ENCODE measurements around the gene APEH.

APEH gene

DNA sequence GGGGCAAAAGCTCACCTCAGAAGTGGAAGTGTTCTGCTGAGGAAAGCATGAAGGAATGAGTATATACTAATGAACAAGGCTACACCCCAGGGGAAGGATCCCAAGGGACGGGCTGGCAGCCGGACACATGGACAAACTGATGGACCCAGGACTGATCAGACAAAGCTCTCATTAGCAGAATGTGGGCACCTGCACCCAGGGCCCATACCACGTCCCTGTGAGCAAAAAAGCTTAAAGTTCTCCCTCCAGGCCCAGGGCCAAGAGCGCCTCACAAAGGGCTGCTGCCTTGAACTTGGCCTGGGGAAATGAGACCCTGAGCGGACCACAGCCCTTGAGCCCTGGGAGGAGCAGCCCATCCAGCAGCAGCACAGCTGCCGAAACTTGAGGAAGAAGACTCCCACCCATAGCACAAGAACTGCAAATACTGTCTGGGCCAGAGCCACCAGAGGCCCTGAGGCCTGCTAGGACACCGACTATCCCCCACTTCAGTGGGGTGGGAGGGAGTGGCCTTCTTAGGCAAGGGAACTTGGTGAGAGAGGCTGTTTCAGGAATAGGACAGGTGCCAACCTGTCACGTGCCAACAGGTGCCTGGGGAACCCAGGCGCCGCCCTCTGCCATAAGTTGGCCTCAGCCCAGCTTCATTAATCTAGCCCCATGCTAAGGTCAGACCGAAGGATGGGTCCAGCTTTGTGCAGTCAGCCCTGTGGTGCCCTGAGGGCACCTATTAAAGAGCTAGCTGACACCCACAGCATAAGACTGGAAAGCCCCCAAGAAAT lies 51.9 kb downstream of the APEH start:
- no peak for DNase-seq

DNA sequence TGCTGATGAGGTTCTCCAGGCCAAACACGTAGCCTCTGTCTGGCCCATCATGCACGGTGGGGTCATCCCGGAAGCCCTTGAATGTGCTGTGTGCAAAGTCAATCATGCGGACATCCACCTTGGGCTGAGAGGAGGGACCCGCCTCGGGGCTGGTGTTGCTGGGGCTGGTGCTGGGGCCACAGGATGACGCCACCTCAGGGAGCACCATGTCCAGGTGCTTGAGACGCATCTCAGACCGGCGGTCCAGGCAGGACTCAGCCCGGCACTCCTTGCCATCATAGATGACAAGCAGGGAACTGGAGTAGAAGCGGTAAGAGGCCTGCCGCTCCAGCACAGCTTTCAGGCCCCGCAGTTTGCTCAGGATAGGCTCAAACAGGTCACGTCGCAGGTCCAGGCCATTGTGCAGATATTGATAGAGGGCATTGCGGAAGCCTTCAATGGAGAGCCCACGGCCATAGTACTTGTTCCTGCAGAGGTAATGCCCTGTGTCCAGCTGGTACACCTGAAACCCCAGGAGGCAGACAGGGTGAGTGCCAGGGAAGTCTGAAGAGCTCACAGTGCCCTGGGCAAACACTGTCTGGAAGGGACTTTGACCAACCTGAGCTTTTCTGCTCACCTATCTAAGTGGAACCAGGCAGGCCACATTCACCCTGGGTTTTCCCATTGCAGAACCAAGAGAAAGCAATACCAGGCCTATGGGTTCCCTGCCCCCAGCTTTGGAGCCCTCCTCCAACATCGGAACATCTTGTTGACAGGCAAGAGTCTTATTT lies 53.2 kb downstream of the APEH start:
- no peak for DNase-seq

DNA sequence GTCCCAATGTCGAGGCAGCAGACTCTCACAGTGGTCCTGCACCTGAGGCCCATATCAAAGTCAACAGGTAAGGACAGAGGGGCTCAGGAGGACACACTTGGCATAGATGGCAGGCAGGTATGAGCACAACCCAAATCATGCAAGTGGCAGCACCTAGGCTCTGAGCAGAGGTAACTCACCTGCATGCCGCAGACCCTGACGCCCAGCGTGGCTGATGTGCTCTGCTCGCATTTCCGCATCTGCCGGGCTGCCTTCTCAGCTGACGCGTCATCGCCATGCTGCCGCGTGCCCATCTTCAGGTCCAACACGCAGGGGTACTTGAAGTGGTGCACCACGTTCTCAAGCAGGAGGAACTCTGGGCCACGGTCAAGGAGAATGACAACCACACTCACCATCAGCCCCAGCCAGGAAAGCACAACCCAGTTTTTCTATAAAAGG lies 53.8 kb downstream of the APEH start:
- DNase-seq, result no peak

DNA sequence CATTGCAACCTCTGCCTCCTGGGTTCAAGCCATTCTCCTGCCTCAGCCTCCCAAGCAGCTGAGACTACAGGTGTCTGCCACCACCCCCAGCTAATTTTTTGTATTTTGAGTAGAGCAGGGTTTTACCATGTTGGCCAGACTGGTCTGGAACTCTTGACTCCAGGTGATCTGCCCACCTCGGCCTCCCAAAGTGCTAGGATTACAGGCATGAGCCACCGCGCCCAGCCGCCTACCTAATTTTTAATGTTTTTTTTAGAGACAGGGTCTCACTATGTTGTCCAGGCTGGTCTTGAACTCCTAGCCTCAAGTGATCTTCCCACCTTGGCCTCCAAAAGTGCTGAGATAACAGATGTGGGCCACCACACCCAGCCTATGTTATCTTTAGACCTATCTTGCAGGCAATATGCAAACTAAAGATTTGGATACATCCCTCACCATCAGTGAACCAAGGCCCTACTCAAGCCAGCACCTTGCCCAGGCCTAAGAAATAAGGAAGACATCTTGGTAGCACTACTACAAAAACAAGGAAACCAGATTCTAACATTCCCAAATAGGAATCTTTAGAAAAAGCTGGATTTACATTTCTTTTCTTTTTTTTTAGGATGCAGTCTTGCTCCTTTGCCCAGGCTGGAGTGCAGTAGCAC lies 55.9 kb downstream of the APEH start:
- no peak for DNase-seq

DNA sequence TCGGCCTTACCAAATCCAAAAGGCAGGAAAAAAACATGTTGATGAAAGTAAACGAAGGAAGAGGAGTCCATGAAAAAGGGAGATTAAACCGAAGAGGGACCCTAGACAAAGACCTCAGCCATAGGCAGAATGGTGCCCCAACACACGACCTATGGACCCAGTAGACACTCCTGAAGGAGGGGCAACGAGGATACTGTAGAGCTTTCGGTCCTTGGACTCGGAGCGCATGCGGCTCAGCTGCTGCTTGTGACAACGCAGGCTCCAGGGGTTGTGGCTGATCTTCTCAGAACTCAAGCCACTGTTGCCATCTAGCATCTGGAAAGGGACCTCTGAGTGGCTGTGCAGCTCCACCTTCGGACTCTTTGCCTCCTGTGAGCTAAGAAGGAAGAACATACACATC lies 58.4 kb downstream of the APEH start:
- no peak for DNase-seq

DNA sequence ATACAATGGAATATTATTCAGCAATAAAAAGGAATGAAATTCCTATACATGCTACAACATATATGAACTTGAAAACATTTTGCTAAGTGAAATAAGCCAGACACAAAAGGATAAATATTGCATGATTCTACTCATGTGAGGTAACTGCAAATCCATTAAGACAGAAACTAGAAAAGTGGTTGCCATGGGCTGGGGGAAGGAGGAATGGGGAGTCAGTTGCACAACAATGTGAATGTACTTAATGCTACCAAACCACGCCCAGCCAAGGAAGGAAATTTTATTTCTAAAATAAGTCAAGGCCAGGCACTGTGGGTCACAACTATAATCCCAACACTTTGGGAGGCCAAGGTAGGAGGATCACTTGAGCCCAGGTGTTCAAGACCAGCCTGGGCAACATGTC lies 59.4 kb downstream of the APEH start:
- no peak for DNase-seq
